ACC112 (cell line): ENCODE measurements around the gene LASP1.
"Not testable (repeated sequence)": the region's sequence is repeated elsewhere in the genome, so short reads cannot be mapped to it uniquely, and the experiment has no call there.

Experiments used
- H2AFZ ChIP-seq: fragments of 200-600 bp; sonication (generic); one replicate; pipeline ENCODE4 v1.6.0; 2017; ENCODE audit warnings: antibody characterized with exemption, low read length; ENCODE audit not compliant: unreplicated experiment
- H3K27ac ChIP-seq: fragments of 200-600 bp; sonication (generic); 2 replicates; pipeline ENCODE4 v1.5.1; 2014; ENCODE audit warnings: low read depth, mild to moderate bottlenecking, antibody characterized with exemption, low read length, moderate library complexity
- H3K27me3 ChIP-seq: fragments of 200-600 bp; sonication (generic); 2 replicates; pipeline ENCODE4 v1.6.1; 2014; ENCODE audit warnings: mild to moderate bottlenecking, antibody characterized with exemption, low read length, moderate library complexity, mixed read lengths; ENCODE audit not compliant: insufficient read depth
- H3K36me3 ChIP-seq: fragments of 200-600 bp; sonication (generic); 2 replicates; pipeline ENCODE4 v1.6.1; 2016; ENCODE audit warnings: mild to moderate bottlenecking, antibody characterized with exemption, low read length, moderate library complexity, mixed read lengths; ENCODE audit not compliant: insufficient read depth
- H3K4me1 ChIP-seq: fragments of 200-600 bp; sonication (generic); one replicate; pipeline ENCODE4 v1.6.1; 2016; ENCODE audit warnings: low read length, mixed read lengths; ENCODE audit not compliant: insufficient read depth, unreplicated experiment, control insufficient read depth
- H3K4me3 ChIP-seq: fragments of 200-600 bp; sonication (generic); 2 replicates; pipeline ENCODE4 v1.5.1; 2014; ENCODE audit warnings: mild to moderate bottlenecking, low read depth, low read length
- H3K79me2 ChIP-seq: fragments of 200-600 bp; sonication (generic); one replicate; pipeline ENCODE4 v1.6.0; 2016; ENCODE audit warnings: low read length; ENCODE audit not compliant: control insufficient read depth, unreplicated experiment, insufficient read depth

Gene LASP1

GRCh38 chr17:38940404-38940803 is 70.5 kb downstream of the LASP1 start:
- H2AFZ ChIP-seq, result no peak overlapping the region
- H3K27me3 ChIP-seq, result no peaks in the 10 kb centered on the region; the same call in 1 of the 2 replicates
- no peaks in the 10 kb centered on the region for H3K4me1 ChIP-seq
- H3K79me2 ChIP-seq, result no peaks in the 10 kb centered on the region
- no peak overlapping the region for H3K27ac ChIP-seq
- H3K4me3 ChIP-seq, result no peak overlapping the region
- H3K36me3 ChIP-seq, result no peaks in the 10 kb centered on the region

GRCh38 chr17:38942696-38943334 is 73.0 kb downstream of the LASP1 start:
- no peaks in the 10 kb centered on the region for H3K79me2 ChIP-seq
- no peaks in the 10 kb centered on the region for H3K36me3 ChIP-seq
- no peaks in the 10 kb centered on the region for H3K27me3 ChIP-seq
- no peak overlapping the region for H3K27ac ChIP-seq
- H3K4me3 ChIP-seq, result no peak overlapping the region
- peak overlapping the region; percentile 61 for H2AFZ ChIP-seq
- no peaks in the 10 kb centered on the region for H3K4me1 ChIP-seq

DNA sequence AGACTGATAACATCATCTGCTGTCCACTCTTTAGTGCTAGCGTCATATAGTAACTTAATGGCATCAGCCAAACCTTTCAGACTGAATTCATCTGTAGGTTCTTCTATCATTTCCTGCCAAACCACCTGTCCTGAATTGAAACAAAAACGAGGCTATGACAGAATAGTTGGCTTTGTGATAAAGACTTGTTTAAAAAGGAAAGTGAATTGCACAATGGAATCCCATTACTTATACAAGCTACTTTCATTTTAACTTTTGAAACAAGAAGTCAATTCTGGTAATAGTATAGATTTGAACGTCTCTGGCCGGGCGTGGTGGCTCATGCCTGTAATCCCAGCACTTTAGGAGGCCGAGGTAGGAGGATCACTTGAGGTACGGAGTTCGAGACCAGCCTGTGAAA is 73.7 kb downstream of the LASP1 start:
- Histone ChIP-seq H3K36me3 (no peaks in the 10 kb centered on the region), H3K27me3 (no peaks in the 10 kb centered on the region), H3K79me2 (no peaks in the 10 kb centered on the region), H3K4me1 (no peaks in the 10 kb centered on the region), H3K27ac (no peak overlapping the region), H2AFZ (no peak overlapping the region), H3K4me3 (no peak overlapping the region)

DNA sequence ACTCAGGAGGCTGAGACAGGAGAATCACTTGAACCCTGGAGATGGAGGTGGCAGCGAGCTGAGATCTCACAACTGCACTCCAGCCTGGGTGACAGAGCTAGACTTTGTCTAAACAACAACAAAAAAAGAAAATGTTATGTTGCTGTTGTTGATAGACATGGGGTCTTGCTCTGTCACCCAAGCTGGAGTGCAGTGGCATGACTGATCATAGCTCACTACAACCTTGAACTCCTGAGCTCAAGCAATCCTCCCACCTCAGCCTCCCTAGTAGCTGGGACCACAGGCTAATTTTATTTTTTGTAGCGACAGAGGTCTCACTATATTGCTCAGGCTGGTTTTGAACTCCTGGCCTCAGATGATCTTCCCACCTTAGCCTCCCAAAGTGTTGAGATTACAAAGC is 77.3 kb downstream of the LASP1 start:
- Histone ChIP-seq H3K4me3 (no peak overlapping the region), H3K4me1 (no peaks in the 10 kb centered on the region), H3K36me3 (no peaks in the 10 kb centered on the region), H2AFZ (no peak overlapping the region), H3K27me3 (no peaks in the 10 kb centered on the region), H3K79me2 (no peaks in the 10 kb centered on the region), H3K27ac (no peak overlapping the region)

DNA sequence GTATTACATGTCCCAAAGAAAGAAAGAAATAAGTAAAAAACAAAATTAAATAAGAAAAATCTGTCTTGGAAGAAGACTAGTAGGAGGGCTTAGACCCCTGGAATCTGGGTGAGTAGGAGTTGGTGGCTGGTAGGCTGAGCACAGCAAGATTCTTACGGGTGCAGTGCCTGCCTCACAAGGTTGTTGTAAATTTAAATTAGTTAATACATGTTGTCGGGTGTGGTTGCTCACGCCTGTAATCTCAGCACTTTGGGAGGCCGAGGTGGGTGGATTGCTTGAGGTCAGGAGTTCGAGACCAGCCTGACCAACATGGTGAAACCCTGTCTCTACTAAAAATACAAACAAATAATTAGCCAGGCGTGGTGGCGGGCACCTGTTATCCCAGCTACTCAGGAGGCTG is 83.9 kb downstream of the LASP1 start:
- not testable (repeated sequence) for H2AFZ ChIP-seq, H3K27me3 ChIP-seq, H3K4me3 ChIP-seq, H3K36me3 ChIP-seq, H3K27ac ChIP-seq, H3K79me2 ChIP-seq, H3K4me1 ChIP-seq

DNA sequence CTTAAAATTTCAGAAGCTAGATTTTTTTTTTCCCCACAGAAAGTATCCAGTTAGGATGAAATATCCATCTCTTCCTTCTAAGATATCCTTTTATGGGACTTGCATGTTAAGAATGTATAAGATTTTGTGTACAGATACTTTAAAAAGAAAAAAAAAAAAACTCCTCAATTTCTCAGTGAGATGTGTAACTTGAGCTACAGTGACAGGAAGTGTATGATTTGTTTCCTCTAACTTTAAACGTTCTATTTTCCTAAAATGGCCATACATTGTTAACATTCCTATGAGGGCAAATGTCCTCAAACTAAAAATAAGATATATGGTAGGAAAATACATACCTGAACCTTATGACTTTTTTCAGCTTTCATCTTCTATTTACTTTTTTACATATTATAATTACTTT is 88.5 kb downstream of the LASP1 start:
- H3K79me2 ChIP-seq, result no peaks in the 10 kb centered on the region
- peak overlapping the region; percentile 56 for H3K27ac ChIP-seq
- no peak overlapping the region for H3K4me3 ChIP-seq
- H3K27me3 ChIP-seq, result no peaks in the 10 kb centered on the region
- H3K36me3 ChIP-seq, result no peaks in the 10 kb centered on the region
- no peak overlapping the region for H2AFZ ChIP-seq
- H3K4me1 ChIP-seq, result peaks cover 6% of the 10 kb centered on the region

GRCh38 chr17:38958756-38959155 is 88.9 kb downstream of the LASP1 start:
- Histone ChIP-seq H3K27me3 (no peaks in the 10 kb centered on the region), H3K27ac (peak overlapping the region; percentile 56), H3K4me3 (no peak overlapping the region), H3K4me1 (peaks cover 6% of the 10 kb centered on the region), H3K79me2 (no peaks in the 10 kb centered on the region), H3K36me3 (no peaks in the 10 kb centered on the region), H2AFZ (no peak overlapping the region)

DNA sequence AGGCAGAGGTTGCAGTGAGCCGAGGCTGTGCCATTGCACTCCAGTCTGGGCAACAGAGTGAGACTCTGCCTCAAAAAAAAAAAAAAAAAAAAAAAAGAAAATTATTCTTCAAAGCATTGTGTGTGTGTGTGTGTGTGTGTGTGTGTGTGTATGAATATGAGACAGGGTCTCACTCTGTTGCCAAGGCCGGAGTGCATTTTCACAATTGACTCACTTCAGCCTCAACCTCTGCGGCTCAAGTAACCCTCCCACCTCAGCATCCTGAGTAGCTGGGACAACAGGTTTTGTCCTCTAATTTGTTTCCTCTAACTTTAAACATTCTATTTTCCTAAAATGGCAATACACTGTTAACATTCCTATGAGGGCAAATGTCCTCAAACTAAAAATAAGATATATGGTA is 89.7 kb downstream of the LASP1 start:
- Histone ChIP-seq H3K4me1 (peaks cover 6% of the 10 kb centered on the region), H2AFZ (no peak overlapping the region), H3K27me3 (no peaks in the 10 kb centered on the region), H3K4me3 (no peak overlapping the region), H3K36me3 (no peaks in the 10 kb centered on the region), H3K27ac (no peak overlapping the region), H3K79me2 (no peaks in the 10 kb centered on the region)

DNA sequence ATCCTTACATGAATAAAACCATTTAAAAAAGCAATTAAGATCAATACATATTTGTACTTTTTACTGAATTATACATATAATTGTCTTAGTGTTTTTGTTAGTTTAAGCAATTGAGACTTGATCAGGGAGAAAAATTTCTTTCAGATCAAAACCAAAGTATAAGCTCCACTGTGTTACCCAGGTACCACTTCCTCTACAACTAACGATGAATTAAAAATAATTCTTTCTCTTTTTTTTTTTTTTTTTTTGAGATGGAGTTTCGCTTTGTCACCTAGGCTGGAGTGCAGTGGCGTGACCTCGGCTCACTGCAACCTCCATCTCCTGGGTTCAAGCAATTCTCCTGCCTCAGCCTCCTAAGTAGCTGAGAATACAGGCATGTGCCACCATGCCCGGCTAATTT is 90.5 kb downstream of the LASP1 start:
- no peaks in the 10 kb centered on the region for H3K36me3 ChIP-seq
- no peak overlapping the region for H3K27ac ChIP-seq
- H3K79me2 ChIP-seq, result no peaks in the 10 kb centered on the region
- no peaks in the 10 kb centered on the region for H3K27me3 ChIP-seq
- no peak overlapping the region for H3K4me3 ChIP-seq
- no peak overlapping the region for H2AFZ ChIP-seq
- peaks cover 6% of the 10 kb centered on the region for H3K4me1 ChIP-seq

- H2AFZ ChIP-seq, result no peak overlapping the region
- H3K36me3 ChIP-seq, result no peaks in the 10 kb centered on the region
- no peaks in the 10 kb centered on the region for H3K79me2 ChIP-seq
- no peak overlapping the region for H3K27ac ChIP-seq
- H3K27me3 ChIP-seq, result no peaks in the 10 kb centered on the region
- no peak overlapping the region for H3K4me3 ChIP-seq
- H3K4me1 ChIP-seq, result peaks cover 6% of the 10 kb centered on the region
Measured at GRCh38 chr17:38961413-38961812, 91.6 kb downstream of the LASP1 start.

DNA sequence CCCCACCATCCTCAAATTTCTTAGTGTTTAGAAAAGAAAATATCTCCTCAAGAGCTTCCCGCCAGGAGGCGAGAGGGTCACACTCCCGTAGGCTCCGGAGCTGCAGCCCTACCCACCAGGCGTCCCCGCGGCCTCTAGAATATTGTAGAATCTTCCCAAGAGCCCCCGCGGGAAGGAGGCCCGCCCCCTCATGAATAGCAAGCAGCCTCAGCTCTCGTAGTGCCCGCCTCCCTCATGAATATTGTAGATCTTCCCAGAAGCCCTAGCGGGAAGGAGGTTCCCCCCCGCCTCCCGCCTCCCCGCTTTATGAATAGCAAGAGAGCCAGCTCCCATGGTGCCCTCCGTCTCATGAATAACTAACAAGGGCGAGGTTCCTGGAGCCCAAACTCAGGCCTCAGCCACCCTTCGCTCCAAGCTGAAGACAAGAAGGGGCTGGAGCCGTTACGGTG is 97.5 kb downstream of the LASP1 start, which contains the start of gene FBXO47:
Gene FBXO47 (minus strand): TSS at position 114 of the 449 bp plus-strand sequence. CDS start 4,378 bp downstream, outside the sequence.
- Histone ChIP-seq H3K27ac (no peak within 1 kb of the TSS), H2AFZ (peak within 1 kb of the TSS; percentile 95), H3K27me3 (no peaks in the 10 kb centered on the region), H3K4me3 (peak within 1 kb of the TSS; percentile 58), H3K36me3 (no peaks in the 10 kb centered on the region), H3K79me2 (no peaks in the 10 kb centered on the region), H3K4me1 (no peaks in the 10 kb centered on the region)
